ENCODE measurements around the gene CAMTA1. TPM values are rescaled to one million over a fixed set of nuclear protein-coding genes. Genes with fewer than 3 reads are reported as not detected.

Gene CAMTA1
- total and polyA plus RNA-seq, 3 experiments from 2014 or later: 60.2 to 79.0 (median 61.7) TPM

DNA sequence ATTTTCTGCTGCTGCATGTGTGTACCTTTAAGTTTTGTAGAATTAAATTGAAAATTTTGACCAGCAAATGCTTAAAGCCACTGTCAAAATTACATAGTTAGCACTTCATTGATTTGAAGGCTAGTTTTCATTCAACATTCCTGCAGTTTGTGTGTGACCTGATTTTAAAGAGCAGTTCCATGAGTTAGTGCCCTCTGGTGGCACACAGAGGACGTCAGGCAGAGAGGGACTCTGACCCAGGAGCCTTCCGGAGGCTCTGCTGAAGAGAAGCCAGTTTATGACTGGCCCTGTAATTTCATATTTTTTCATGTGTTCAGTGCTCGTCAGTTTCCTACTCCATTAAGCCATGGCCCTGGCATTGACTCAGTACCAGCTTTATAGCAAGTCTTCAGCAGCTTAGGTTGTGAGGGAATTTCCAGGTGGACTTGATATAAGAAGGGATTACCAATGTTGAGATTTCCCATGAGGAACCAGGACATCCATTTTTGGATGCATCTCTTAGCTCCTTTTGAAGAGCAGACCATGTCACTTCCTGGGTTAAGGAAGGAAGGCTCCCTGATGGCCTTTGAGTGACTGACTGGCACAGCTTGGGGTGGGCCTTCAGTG, 104.7 kb downstream of the CAMTA1 start:
- H3K27me3 Mint-ChIP-seq: no peaks in the 10 kb centered on the region
- peak in 2 of 5 donors; percentile 11 to 56 for DNase-seq
- ChIA-PET POLR2A (interaction anchor here (1.0 kb wide), 1 partner anchor 105 kb away, joined by 3 read pairs; the partner anchor contains the start of gene CAMTA1), CTCF (interaction anchor here (1.0 to 1.7 kb wide), 3 partner anchors 9 to 170 kb away, joined by 3 to 5 read pairs (median 4); no protein-coding TSS in a partner anchor)
- H3K36me3 Mint-ChIP-seq: peaks cover 0 to 21% (median 7%) of the 10 kb centered on the region in 3 donors
- H3K36me3 ChIP-seq (ENCODE audit: insufficient read depth, low read length): no peaks in the 10 kb centered on the region
- no peaks in the 10 kb centered on the region for H3K9me3 Mint-ChIP-seq
- peaks cover 0 to 3% (median 0%) of the 10 kb centered on the region in 3 donors for H3K4me1 Mint-ChIP-seq
- no peak overlapping the region for H3K4me3 Mint-ChIP-seq
- H3K4me3 ChIP-seq (ENCODE audit: low read length): no peak overlapping the region
- H3K27ac ChIP-seq (ENCODE audit: low read depth, low read length): no peak overlapping the region
- no peaks in the 10 kb centered on the region for H3K9me3 ChIP-seq (ENCODE audit: low read length)
- no peaks in the 10 kb centered on the region for H3K4me1 ChIP-seq (ENCODE audit: insufficient read depth, low read length)
- H3K27ac Mint-ChIP-seq: peak overlapping the region in 1 of 8 donors; percentile 42
- no peaks in the 10 kb centered on the region for H3K27me3 ChIP-seq (ENCODE audit: insufficient read depth, low read length, poor library complexity, severe bottlenecking)

- no peaks in the 10 kb centered on the region for H3K27me3 Mint-ChIP-seq
- peaks cover 0 to 3% (median 0%) of the 10 kb centered on the region in 3 donors for H3K4me1 Mint-ChIP-seq
- ChIA-PET POLR2A (no interaction called here), CTCF (interaction anchor here (1.0 to 1.2 kb wide), 2 partner anchors 10 to 168 kb away, joined by 3 to 4 read pairs; no protein-coding TSS in a partner anchor)
- no peak overlapping the region for H3K27ac ChIP-seq (ENCODE audit: low read depth, low read length)
- H3K27me3 ChIP-seq (ENCODE audit: insufficient read depth, low read length, poor library complexity, severe bottlenecking): no peaks in the 10 kb centered on the region
- H3K4me3 ChIP-seq (ENCODE audit: low read length): no peak overlapping the region
- H3K27ac Mint-ChIP-seq: peak overlapping the region in 1 of 8 donors; percentile 10
- no peaks in the 10 kb centered on the region for H3K9me3 Mint-ChIP-seq
- H3K36me3 ChIP-seq (ENCODE audit: insufficient read depth, low read length): no peaks in the 10 kb centered on the region
- peaks cover 0 to 19% (median 7%) of the 10 kb centered on the region in 3 donors for H3K36me3 Mint-ChIP-seq
- no peak overlapping the region for H3K4me3 Mint-ChIP-seq
- no peaks in the 10 kb centered on the region for H3K4me1 ChIP-seq (ENCODE audit: insufficient read depth, low read length)
- DNase-seq: no peak
- H3K9me3 ChIP-seq (ENCODE audit: low read length): no peaks in the 10 kb centered on the region
Measured at GRCh38 chr1:6890686-6891085, 105.4 kb downstream of the CAMTA1 start.

GRCh38 chr1:6891781-6892579, 106.7 kb downstream of the CAMTA1 start:
- no peak for DNase-seq
- Histone ChIP-seq H3K27me3 (ENCODE audit: insufficient read depth, low read length, poor library complexity, severe bottlenecking) (no peaks in the 10 kb centered on the region), H3K9me3 (ENCODE audit: low read length) (no peaks in the 10 kb centered on the region), H3K4me3 (ENCODE audit: low read length) (no peak overlapping the region), H3K4me1 (ENCODE audit: insufficient read depth, low read length) (no peaks in the 10 kb centered on the region), H3K27ac (ENCODE audit: low read depth, low read length) (no peak overlapping the region), H3K36me3 (ENCODE audit: insufficient read depth, low read length) (no peaks in the 10 kb centered on the region)
- ChIA-PET CTCF (no interaction called here), POLR2A (no interaction called here)
- peak overlapping the region in 1 of 8 donors; percentile 49 for H3K27ac Mint-ChIP-seq
- peaks cover 0 to 11% (median 6%) of the 10 kb centered on the region in 3 donors for H3K36me3 Mint-ChIP-seq
- H3K4me1 Mint-ChIP-seq: peaks cover 0 to 3% (median 0%) of the 10 kb centered on the region in 3 donors
- no peaks in the 10 kb centered on the region for H3K9me3 Mint-ChIP-seq
- no peak overlapping the region for H3K4me3 Mint-ChIP-seq
- no peaks in the 10 kb centered on the region for H3K27me3 Mint-ChIP-seq

DNA sequence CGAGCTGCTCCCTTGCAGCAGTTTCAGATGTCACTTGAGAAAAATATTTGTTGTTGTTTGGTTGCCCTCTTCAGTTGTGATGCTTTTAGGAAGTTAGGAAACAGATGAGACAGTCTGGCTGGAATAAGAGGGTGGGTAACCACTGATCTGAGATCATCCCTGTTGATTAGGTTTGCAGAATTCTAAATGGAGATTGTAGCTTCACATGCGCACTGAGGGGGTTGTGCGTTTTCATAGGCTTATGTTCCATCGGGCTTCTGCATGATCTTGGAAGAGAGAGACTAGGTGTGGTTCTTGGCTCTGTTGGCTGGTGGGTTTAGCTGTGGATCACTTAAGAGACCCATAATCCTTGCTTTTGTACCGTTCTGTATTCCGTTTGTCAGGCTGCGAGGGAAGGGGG, 108.1 kb downstream of the CAMTA1 start:
- Histone ChIP-seq H3K4me3 (ENCODE audit: low read length) (no peak overlapping the region), H3K4me1 (ENCODE audit: insufficient read depth, low read length) (no peaks in the 10 kb centered on the region), H3K9me3 (ENCODE audit: low read length) (no peaks in the 10 kb centered on the region), H3K36me3 (ENCODE audit: insufficient read depth, low read length) (no peaks in the 10 kb centered on the region), H3K27me3 (ENCODE audit: insufficient read depth, low read length, poor library complexity, severe bottlenecking) (no peaks in the 10 kb centered on the region), H3K27ac (ENCODE audit: low read depth, low read length) (no peak overlapping the region)
- ChIA-PET POLR2A (no interaction called here), CTCF (no interaction called here)
- H3K27ac Mint-ChIP-seq: no peak overlapping the region
- peaks cover 0 to 3% (median 0%) of the 10 kb centered on the region in 3 donors for H3K4me1 Mint-ChIP-seq
- no peak for DNase-seq
- peaks cover 0 to 2% (median 1%) of the 10 kb centered on the region in 3 donors for H3K36me3 Mint-ChIP-seq
- H3K4me3 Mint-ChIP-seq: no peak overlapping the region
- no peaks in the 10 kb centered on the region for H3K9me3 Mint-ChIP-seq
- no peaks in the 10 kb centered on the region for H3K27me3 Mint-ChIP-seq

- no peaks in the 10 kb centered on the region for H3K36me3 ChIP-seq (ENCODE audit: insufficient read depth, low read length)
- POLR2A ChIA-PET: no interaction called here
Measured at GRCh38 chr1:6897138-6897537, 111.9 kb downstream of the CAMTA1 start.

DNA sequence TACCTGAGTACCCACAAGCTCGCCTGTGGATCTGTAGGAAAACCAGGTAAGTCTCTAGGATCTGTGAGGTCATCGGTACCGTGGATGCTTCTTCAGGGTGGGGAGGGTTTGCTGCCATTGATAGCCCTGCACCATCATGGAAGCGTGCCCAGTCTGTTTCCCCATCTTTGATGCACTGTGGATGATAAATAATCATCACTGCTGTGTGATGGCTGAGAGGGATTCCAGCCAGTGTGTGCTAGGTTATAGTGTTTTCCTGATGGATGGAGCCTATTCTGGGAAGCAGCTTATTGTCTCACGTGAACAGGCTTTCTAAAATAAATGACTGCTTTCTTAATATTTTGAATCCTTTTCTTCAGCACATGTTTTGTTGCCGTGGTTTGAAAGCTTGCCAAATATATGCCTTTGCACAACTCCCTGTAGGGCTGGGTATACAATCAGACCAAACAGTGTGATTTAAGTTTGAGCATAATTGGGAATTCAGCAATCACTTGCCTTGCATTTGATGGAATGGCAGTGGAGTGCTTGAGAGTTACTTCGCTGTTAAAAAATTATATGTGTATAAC, 113.8 kb downstream of the CAMTA1 start:
- Mint-ChIP-seq H3K4me3 (no peak overlapping the region), H3K36me3 (peaks cover 0 to 2% (median 0%) of the 10 kb centered on the region in 3 donors), H3K4me1 (peaks cover 0 to 7% (median 4%) of the 10 kb centered on the region in 3 donors), H3K9me3 (no peaks in the 10 kb centered on the region), H3K27me3 (no peaks in the 10 kb centered on the region), H3K27ac (peak overlapping the region in 1 of 8 donors; percentile 84)
- POLR2A ChIA-PET: no interaction called here
- H3K4me1 ChIP-seq (ENCODE audit: insufficient read depth, low read length): no peaks in the 10 kb centered on the region
- H3K36me3 ChIP-seq (ENCODE audit: insufficient read depth, low read length): no peaks in the 10 kb centered on the region
- CTCF ChIA-PET: no interaction called here
- H3K4me3 ChIP-seq (ENCODE audit: low read length): no peak overlapping the region
- H3K27ac ChIP-seq (ENCODE audit: low read depth, low read length): no peak overlapping the region
- DNase-seq: no peak
- H3K9me3 ChIP-seq (ENCODE audit: low read length): no peaks in the 10 kb centered on the region
- no peaks in the 10 kb centered on the region for H3K27me3 ChIP-seq (ENCODE audit: insufficient read depth, low read length, poor library complexity, severe bottlenecking)

More at GRCh38 chr1:6897138-6897537, 111.9 kb downstream of the CAMTA1 start:
- no peaks in the 10 kb centered on the region for H3K9me3 ChIP-seq (ENCODE audit: low read length)
- Mint-ChIP-seq H3K4me1 (peaks cover 0 to 2% (median under 1%) of the 10 kb centered on the region in 3 donors), H3K27ac (peak overlapping the region in 1 of 8 donors; percentile 63), H3K4me3 (no peak overlapping the region), H3K36me3 (peaks cover 0 to 2% (median 1%) of the 10 kb centered on the region in 3 donors), H3K9me3 (no peaks in the 10 kb centered on the region), H3K27me3 (no peaks in the 10 kb centered on the region)
- DNase-seq: no peak
- no peak overlapping the region for H3K27ac ChIP-seq (ENCODE audit: low read depth, low read length)
- no peaks in the 10 kb centered on the region for H3K4me1 ChIP-seq (ENCODE audit: insufficient read depth, low read length)
- H3K27me3 ChIP-seq (ENCODE audit: insufficient read depth, low read length, poor library complexity, severe bottlenecking): no peaks in the 10 kb centered on the region
- H3K4me3 ChIP-seq (ENCODE audit: low read length): no peak overlapping the region
- CTCF ChIA-PET: no interaction called here

DNA sequence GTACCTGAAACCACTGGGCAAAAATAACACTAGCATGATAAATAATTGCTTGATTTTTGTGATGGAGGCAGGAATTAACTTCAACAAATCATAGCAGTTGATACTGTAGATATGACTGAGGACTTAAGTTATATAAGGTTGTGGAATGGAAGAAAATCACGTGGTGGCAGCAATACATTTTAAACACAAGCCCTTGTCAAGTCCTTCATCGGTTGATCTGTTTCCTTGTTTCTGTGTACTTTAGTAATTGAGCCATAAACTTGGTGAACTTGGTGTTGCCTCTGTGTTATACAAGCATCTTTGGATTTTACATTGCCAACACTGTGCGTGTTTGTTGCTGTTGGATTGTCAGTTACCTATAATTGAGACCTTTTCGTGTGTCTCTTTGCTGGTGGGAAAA, 114.4 kb downstream of the CAMTA1 start:
- no peaks in the 10 kb centered on the region for H3K4me1 ChIP-seq (ENCODE audit: insufficient read depth, low read length)
- peaks cover 0 to 7% (median 4%) of the 10 kb centered on the region in 3 donors for H3K4me1 Mint-ChIP-seq
- H3K9me3 ChIP-seq (ENCODE audit: low read length): no peaks in the 10 kb centered on the region
- no peaks in the 10 kb centered on the region for H3K27me3 Mint-ChIP-seq
- ChIA-PET CTCF (no interaction called here), POLR2A (no interaction called here)
- H3K4me3 Mint-ChIP-seq: no peak overlapping the region
- H3K27ac ChIP-seq (ENCODE audit: low read depth, low read length): no peak overlapping the region
- H3K9me3 Mint-ChIP-seq: no peaks in the 10 kb centered on the region
- H3K27me3 ChIP-seq (ENCODE audit: insufficient read depth, low read length, poor library complexity, severe bottlenecking): no peaks in the 10 kb centered on the region
- no peak for DNase-seq
- no peak overlapping the region for H3K27ac Mint-ChIP-seq
- no peak overlapping the region for H3K4me3 ChIP-seq (ENCODE audit: low read length)
- H3K36me3 ChIP-seq (ENCODE audit: insufficient read depth, low read length): no peaks in the 10 kb centered on the region
- peaks cover 0 to 2% (median 0%) of the 10 kb centered on the region in 3 donors for H3K36me3 Mint-ChIP-seq

DNA sequence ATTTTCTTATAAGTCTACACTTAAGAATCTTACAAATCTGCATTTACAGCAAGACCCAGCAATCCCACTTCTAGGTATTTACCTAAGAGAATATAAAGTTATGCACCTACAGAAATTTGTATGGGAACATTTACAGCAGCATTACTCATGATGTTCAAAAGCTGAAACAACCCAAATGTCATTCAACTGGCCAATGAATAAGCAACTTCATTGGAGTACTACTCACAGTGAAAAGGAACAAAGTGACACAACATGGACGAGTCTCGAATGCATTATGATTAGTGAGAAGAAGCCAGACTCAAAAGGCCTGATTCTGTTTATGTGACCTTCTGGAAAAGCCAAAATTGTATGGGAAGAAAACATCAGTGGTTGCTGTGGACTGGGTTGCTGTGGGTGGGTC, 116.9 kb downstream of the CAMTA1 start:
- no peaks in the 10 kb centered on the region for H3K27me3 ChIP-seq (ENCODE audit: insufficient read depth, low read length, poor library complexity, severe bottlenecking)
- ChIA-PET CTCF (no interaction called here), POLR2A (no interaction called here)
- Mint-ChIP-seq H3K4me3 (no peak overlapping the region), H3K27me3 (no peaks in the 10 kb centered on the region), H3K4me1 (peaks cover 0 to 7% (median 7%) of the 10 kb centered on the region in 3 donors), H3K9me3 (no peaks in the 10 kb centered on the region), H3K36me3 (peaks cover 0 to 2% (median 0%) of the 10 kb centered on the region in 3 donors), H3K27ac (peak overlapping the region in 2 of 8 donors; percentile 15 to 51)
- DNase-seq: no peak
- H3K9me3 ChIP-seq (ENCODE audit: low read length): no peaks in the 10 kb centered on the region
- no peak overlapping the region for H3K27ac ChIP-seq (ENCODE audit: low read depth, low read length)
- H3K4me1 ChIP-seq (ENCODE audit: insufficient read depth, low read length): no peaks in the 10 kb centered on the region
- H3K4me3 ChIP-seq (ENCODE audit: low read length): no peak overlapping the region
- no peaks in the 10 kb centered on the region for H3K36me3 ChIP-seq (ENCODE audit: insufficient read depth, low read length)

All from CD8-positive, alpha-beta memory T cell (primary cell).